ENCODE measurements around the gene KCNMB4. TPM values are rescaled to one million over a fixed set of nuclear protein-coding genes. Genes with fewer than 3 reads are reported as not detected.

KCNMB4 gene
- total RNA-seq, 1 donor from 2014 or later: 0.79 TPM

DNA sequence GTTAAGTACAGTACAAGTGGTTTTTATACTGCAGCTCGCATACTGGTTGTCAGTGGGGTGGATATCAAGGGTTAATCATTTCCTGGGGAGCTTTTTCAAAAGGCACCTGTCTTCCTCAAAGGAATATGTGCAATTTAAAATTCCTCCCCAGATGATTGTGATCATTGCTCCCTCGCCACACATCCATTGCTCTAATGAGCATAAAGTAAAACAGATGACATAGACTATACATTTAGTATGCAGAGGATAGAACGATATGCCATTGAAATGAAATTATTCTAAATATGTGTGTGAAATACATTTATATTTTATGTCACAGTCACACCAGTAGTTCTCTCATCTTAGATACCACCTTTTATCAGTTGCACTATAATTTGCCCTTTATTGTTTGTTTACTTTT lies 36.4 kb upstream of the KCNMB4 start:
- Histone ChIP-seq H3K36me3 (ENCODE audit: control insufficient read depth, insufficient read depth, low read length) (no peaks in the 10 kb centered on the region), H3K27me3 (ENCODE audit: control insufficient read depth, insufficient read depth, low read length) (no peaks in the 10 kb centered on the region), H3K4me3 (ENCODE audit: low read depth, low read length) (no peak overlapping the region)
- no peak for DNase-seq (ENCODE audit: low read depth)
- FAIRE-seq: no peak
- TF ChIP-seq, protein P1, sequence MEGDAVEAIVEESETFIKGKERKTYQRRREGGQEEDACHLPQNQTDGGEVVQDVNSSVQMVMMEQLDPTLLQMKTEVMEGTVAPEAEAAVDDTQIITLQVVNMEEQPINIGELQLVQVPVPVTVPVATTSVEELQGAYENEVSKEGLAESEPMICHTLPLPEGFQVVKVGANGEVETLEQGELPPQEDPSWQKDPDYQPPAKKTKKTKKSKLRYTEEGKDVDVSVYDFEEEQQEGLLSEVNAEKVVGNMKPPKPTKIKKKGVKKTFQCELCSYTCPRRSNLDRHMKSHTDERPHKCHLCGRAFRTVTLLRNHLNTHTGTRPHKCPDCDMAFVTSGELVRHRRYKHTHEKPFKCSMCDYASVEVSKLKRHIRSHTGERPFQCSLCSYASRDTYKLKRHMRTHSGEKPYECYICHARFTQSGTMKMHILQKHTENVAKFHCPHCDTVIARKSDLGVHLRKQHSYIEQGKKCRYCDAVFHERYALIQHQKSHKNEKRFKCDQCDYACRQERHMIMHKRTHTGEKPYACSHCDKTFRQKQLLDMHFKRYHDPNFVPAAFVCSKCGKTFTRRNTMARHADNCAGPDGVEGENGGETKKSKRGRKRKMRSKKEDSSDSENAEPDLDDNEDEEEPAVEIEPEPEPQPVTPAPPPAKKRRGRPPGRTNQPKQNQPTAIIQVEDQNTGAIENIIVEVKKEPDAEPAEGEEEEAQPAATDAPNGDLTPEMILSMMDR (IDR thresholded peaks at IDR 0.05; ENCODE audit: insufficient read depth, low read length, severe bottlenecking): no peak

DNA sequence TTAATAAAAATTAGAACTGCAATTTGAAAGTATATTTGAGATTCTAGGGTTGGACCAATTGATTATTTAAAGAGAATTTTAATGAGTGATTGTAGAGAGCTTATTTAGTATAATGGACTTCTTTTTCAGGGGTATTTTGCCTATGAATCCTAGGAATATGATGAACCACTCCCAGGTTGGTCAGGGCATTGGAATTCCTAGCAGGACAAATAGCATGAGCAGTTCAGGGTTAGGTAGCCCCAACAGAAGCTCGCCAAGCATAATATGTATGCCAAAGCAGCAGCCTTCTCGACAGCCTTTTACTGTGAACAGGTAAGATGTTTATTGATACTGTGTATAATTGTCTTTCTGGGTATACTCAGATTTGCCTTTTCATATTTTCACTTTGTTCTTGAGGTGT lies 35.9 kb upstream of the KCNMB4 start:
- Histone ChIP-seq H3K36me3 (ENCODE audit: control insufficient read depth, insufficient read depth, low read length) (no peaks in the 10 kb centered on the region), H3K4me3 (ENCODE audit: low read depth, low read length) (no peak overlapping the region), H3K27me3 (ENCODE audit: control insufficient read depth, insufficient read depth, low read length) (no peaks in the 10 kb centered on the region)
- TF ChIP-seq, protein P1 (IDR thresholded peaks at IDR 0.05; ENCODE audit: insufficient read depth, low read length, severe bottlenecking): no peak
- peak; percentile 10 for DNase-seq (ENCODE audit: low read depth)
- FAIRE-seq: no peak

DNA sequence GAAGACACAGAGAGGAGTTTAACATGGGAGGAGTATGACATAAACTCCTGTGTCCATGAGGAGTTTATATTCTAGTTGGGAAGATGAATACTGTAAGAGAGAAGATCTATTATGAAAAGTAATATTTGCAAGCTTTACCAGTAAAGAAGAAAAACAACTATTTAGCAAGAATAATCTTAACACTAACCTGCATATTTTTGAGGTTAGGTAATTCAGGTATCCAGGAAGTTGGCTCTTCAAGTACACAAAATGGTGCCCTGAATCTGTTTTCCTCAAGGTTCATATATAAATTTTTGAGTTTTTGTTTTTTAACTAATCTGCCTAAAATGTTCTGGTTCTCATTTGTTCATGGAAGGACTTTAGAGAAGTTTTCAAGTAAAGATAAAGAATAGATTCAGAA lies 33.9 kb upstream of the KCNMB4 start:
- FAIRE-seq: no peak
- DNase-seq (ENCODE audit: low read depth): peak; percentile 37
- H3K4me3 ChIP-seq (ENCODE audit: low read depth, low read length): no peak overlapping the region
- H3K27me3 ChIP-seq (ENCODE audit: control insufficient read depth, insufficient read depth, low read length): no peaks in the 10 kb centered on the region
- TF ChIP-seq, protein P1 (IDR thresholded peaks at IDR 0.05; ENCODE audit: insufficient read depth, low read length, severe bottlenecking): no peak
- peaks cover 2% of the 10 kb centered on the region for H3K36me3 ChIP-seq (ENCODE audit: control insufficient read depth, insufficient read depth, low read length)

DNA sequence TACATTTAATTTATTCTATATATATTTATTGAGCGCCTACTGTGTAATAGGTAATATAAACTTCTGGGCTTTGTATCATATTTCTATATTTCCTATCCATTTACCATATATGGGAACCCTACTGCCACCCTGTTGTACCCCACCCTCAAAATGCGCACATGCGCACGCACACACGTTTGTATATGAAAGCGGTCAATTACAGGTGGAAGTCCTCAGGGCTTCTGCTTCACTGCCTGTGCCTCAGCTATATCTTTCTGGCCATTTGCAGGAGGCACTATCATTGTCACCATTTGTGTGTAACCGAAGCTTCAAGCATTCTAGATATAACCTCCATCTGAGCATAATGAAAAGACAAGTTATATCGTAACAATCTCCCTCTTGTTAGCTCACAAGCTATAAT lies 31.3 kb upstream of the KCNMB4 start:
- no peak overlapping the region for H3K4me3 ChIP-seq (ENCODE audit: low read depth, low read length)
- TF ChIP-seq, protein P1 (IDR thresholded peaks at IDR 0.05; ENCODE audit: insufficient read depth, low read length, severe bottlenecking): no peak
- H3K27me3 ChIP-seq (ENCODE audit: control insufficient read depth, insufficient read depth, low read length): no peaks in the 10 kb centered on the region
- FAIRE-seq: no peak
- H3K36me3 ChIP-seq (ENCODE audit: control insufficient read depth, insufficient read depth, low read length): peaks cover 8% of the 10 kb centered on the region
- DNase-seq (ENCODE audit: low read depth): no peak

DNA sequence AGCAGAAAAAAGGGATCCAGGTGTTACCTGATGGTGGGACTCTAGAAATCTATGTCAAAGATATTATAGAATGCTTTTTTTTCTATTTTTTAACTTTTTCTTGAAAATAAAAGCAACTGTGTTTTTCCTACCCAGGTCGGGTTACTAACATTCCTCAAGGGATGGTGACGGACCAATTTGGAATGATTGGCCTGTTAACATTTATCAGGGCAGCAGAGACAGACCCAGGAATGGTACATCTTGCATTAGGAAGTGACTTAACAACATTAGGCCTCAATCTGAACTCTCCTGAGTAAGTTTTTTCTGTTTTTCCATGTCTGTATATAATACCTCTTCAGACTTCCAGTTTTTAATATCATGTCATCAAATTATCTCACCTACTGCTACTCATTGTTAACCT lies 27.6 kb upstream of the KCNMB4 start:
- FAIRE-seq: no peak
- no peak overlapping the region for H3K4me3 ChIP-seq (ENCODE audit: low read depth, low read length)
- peaks cover 9% of the 10 kb centered on the region for H3K36me3 ChIP-seq (ENCODE audit: control insufficient read depth, insufficient read depth, low read length)
- no peaks in the 10 kb centered on the region for H3K27me3 ChIP-seq (ENCODE audit: control insufficient read depth, insufficient read depth, low read length)
- TF ChIP-seq, protein P1 (IDR thresholded peaks at IDR 0.05; ENCODE audit: insufficient read depth, low read length, severe bottlenecking): no peak
- no peak for DNase-seq (ENCODE audit: low read depth)

DNA sequence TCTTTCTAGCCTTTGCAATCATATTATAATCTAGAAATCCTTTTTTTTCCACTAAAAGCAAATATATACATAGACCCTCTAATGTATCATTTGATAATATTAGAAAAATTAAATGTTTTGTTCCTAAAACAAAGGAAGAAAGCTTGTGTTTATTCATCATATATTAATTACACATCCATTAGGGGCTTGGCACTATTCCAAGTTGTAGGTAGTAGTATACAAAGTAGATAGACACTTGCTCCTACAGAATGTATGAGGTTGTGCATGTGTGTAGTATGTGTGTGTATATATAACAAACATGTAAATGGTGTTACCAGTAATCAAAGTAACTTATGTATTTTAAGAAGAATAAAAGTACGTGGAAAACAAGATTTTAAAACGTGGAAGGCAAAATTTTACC lies 15.0 kb upstream of the KCNMB4 start:
- no peaks in the 10 kb centered on the region for H3K27me3 ChIP-seq (ENCODE audit: control insufficient read depth, insufficient read depth, low read length)
- no peak overlapping the region for H3K4me3 ChIP-seq (ENCODE audit: low read depth, low read length)
- FAIRE-seq (no peak), DNase-seq (ENCODE audit: low read depth) (no peak)
- H3K36me3 ChIP-seq (ENCODE audit: control insufficient read depth, insufficient read depth, low read length): peaks cover 3% of the 10 kb centered on the region
- TF ChIP-seq, protein P1 (IDR thresholded peaks at IDR 0.05; ENCODE audit: insufficient read depth, low read length, severe bottlenecking): no peak

Data from bronchial epithelial cell (primary cell).